K562 (cell line): ENCODE measurements around the gene DOLK. TPM values are rescaled to one million over a fixed set of nuclear protein-coding genes. Genes with fewer than 3 reads are reported as not detected.
A peak's percentile ranks its signal among the peaks of the same experiment; 100 is the strongest.

Experiments
- ATAC-seq: fragments of 200-7000 bp; cut with Tn5 transposase; 3 replicates; pipeline ENCODE4 v1.9.1; 2020; ENCODE audit warnings: moderate library complexity
- BruUV-seq: library from RNA; stranded (reverse); fragments of 400-500 nt; replicated peaks from 2 replicates; lab custom pipeline; 2021; lab: Mats Ljungman, UMichigan
- CTCF ChIA-PET: fragments of 300-600 bp; formaldehyde crosslinking; extraction: SDS; loops from one replicate; lab custom pipeline; 2021; ENCODE audit warnings: low intra/inter-chr PET ratio; lab: Yijun Ruan, JAX
- POLR2A ChIA-PET: fragments of 300-600, 350-650 bp; sonication (Branson Sonifier 250); formaldehyde crosslinking; extraction: SDS; loops from one replicate; lab custom pipeline; 2021; ENCODE audit warnings: antibody characterized with exemption, inconsistent platforms; lab: Yijun Ruan, JAX
- DNase-seq, 4 experiments: peaks; one replicate each; pipeline versions ENCODE4 v3.0.0 to v3.0.0-alpha.2; 2011 to 2018; ENCODE audit warnings: low spot score in 3 of 4, mixed read lengths in 3 of 4; ENCODE audit errors: extremely low read depth in 1 of 4
- FAIRE-seq: peaks from 2 replicates; lab custom pipeline; 2011; peaks lifted over from hg19 to GRCh38; lab: Jason Lieb, UNC
- H2AFZ ChIP-seq: 2 replicates; pipeline ENCODE4 v1.6.0; 2011; ENCODE audit warnings: low read depth, low read length, control low read depth, inconsistent platforms
- H3K27ac ChIP-seq: fragments of 200-600 bp; 3 replicates; pipeline ENCODE4 v1.8.0; 2011; ENCODE audit warnings: low read depth, mild to moderate bottlenecking, control low read depth, inconsistent platforms, low read length, moderate library complexity, mixed read lengths; ENCODE audit errors: extremely low read depth
- H3K27me3 ChIP-seq, 2 experiments: fragments of 300-600 bp in 1 of 2; 2 replicates in 1 of 2; 3 replicates in 1 of 2; pipeline versions ENCODE4 v1.6.0 to v1.8.0; 2011; ENCODE audit warnings: inconsistent platforms in 2 of 2, low read length in 2 of 2, mild to moderate bottlenecking in 1 of 2, mixed read lengths in 1 of 2, moderate library complexity in 1 of 2; ENCODE audit not compliant: control insufficient read depth in 2 of 2, insufficient read depth in 2 of 2
- H3K36me3 ChIP-seq: fragments of 300-600 bp; 3 replicates; pipeline ENCODE4 v1.8.0; 2011; ENCODE audit warnings: mild to moderate bottlenecking, low read length, inconsistent platforms; ENCODE audit not compliant: control insufficient read depth, insufficient read depth
- H3K4me1 ChIP-seq, 2 experiments: fragments of 200-600 bp in 1 of 2; replicated peaks in 1 of 2; 2 replicates in 1 of 2; 3 replicates in 1 of 2; pipeline versions ENCODE4 v1.5.1 to v1.8.0; 2011; ENCODE audit warnings: inconsistent platforms in 2 of 2, low read length in 2 of 2, mild to moderate bottlenecking in 1 of 2, mixed read lengths in 1 of 2, moderate library complexity in 1 of 2; ENCODE audit not compliant: control insufficient read depth in 2 of 2, insufficient read depth in 2 of 2
- H3K4me2 ChIP-seq: 2 replicates; pipeline ENCODE4 v1.6.1; 2011; ENCODE audit warnings: low read length, control low read depth, inconsistent platforms, mixed read lengths; ENCODE audit not compliant: insufficient read depth
- H3K4me3 ChIP-seq: fragments of 200-600 bp; sonication (generic), shearing (Covaris generic); 2 replicates; pipeline ENCODE4 v1.5.1; 2016; ENCODE audit warnings: control low read depth, inconsistent platforms
- H3K79me2 ChIP-seq: fragments of 200-600 bp; 3 replicates; pipeline ENCODE4 v1.8.0; 2011; ENCODE audit warnings: low read length, inconsistent platforms; ENCODE audit not compliant: control insufficient read depth, insufficient read depth
- H3K9ac ChIP-seq, 2 experiments: 2 replicates each; pipeline versions ENCODE4 v1.6.0 to v1.6.1; 2011; ENCODE audit warnings: low read depth in 2 of 2, low read length in 2 of 2, control low read depth in 1 of 2, inconsistent platforms in 1 of 2, mild to moderate bottlenecking in 1 of 2, mixed read lengths in 1 of 2; ENCODE audit not compliant: insufficient read depth in 1 of 2
- H3K9me1 ChIP-seq: one replicate; pipeline ENCODE4 v1.6.0; 2011; ENCODE audit warnings: inconsistent platforms, mild to moderate bottlenecking, low read length, moderate library complexity; ENCODE audit not compliant: control insufficient read depth, insufficient read depth
- H3K9me3 ChIP-seq: replicated peaks from 2 replicates; pipeline ENCODE4 v1.5.1; 2011; ENCODE audit warnings: low read depth, low read length, inconsistent platforms; ENCODE audit not compliant: control insufficient read depth, insufficient read depth
- H4K20me1 ChIP-seq: replicated peaks from 2 replicates; pipeline ENCODE4 v1.6.1; 2011; ENCODE audit warnings: low read length, inconsistent platforms, mixed read lengths; ENCODE audit not compliant: control insufficient read depth, insufficient read depth
- FOXK1 ChIP-seq: sonication (generic); formaldehyde crosslinking; IDR thresholded peaks from 2 replicates; pipeline ENCODE4 v1.8.0; 2022; ENCODE audit warnings: missing genetic modification reagents, mild to moderate bottlenecking, borderline replicate concordance
- SFPQ ChIP-seq: fragments of 200-400 bp; formaldehyde crosslinking; IDR thresholded peaks from 2 replicates; pipeline ENCODE4 v1.6.1; 2017; ENCODE audit warnings: mild to moderate bottlenecking, low read depth, low read length, moderate library complexity
- SOX6 ChIP-seq: fragments of 450-650 bp; IDR thresholded peaks from 2 replicates; pipeline ENCODE4 v1.6.1; 2014; ENCODE audit warnings: mild to moderate bottlenecking
- SREBF2 ChIP-seq: sonication (generic); formaldehyde crosslinking; IDR thresholded peaks from 2 replicates; pipeline ENCODE4 v1.4.0; 2020; ENCODE audit warnings: mild to moderate bottlenecking, missing genetic modification reagents
- ZNF121 ChIP-seq: sonication (generic); formaldehyde crosslinking; conservative IDR thresholded peaks from 2 replicates; pipeline ENCODE4 v1.8.0; 2022; ENCODE audit warnings: missing genetic modification reagents
- ZNF75A ChIP-seq: fragments of 450-650 bp; formaldehyde crosslinking; IDR thresholded peaks from 2 replicates; pipeline ENCODE4 v1.4.0; 2020; ENCODE audit warnings: mild to moderate bottlenecking
- WGBS: fragments of 100-300 bp; shearing (Covaris generic); methylation state at CpG from one replicate; pipeline ENCODE4 v1.1.6; 2016; ENCODE audit warnings: low coverage, mixed read lengths; ENCODE audit not compliant: insufficient coverage; ENCODE audit errors: missing lambda C conversion rate; 5-methylcytosine and 5-hydroxymethylcytosine counted together
- in situ Hi-C: fragments of 300-500 bp; cut with MboI; formaldehyde crosslinking; loops from 4 replicates; pipeline ENCODE4 v1.15.0; 2018; ENCODE audit warnings: inconsistent platforms, mixed read lengths
- intact Hi-C: fragments of 100-400 bp; cut with micrococcal nuclease; formaldehyde crosslinking; loops from 2 replicates; pipeline ENCODE4 v1.14.2; 2022
- polyA plus RNA-seq, 8 experiments: library from polyadenylated mRNA; depleted of rRNA in 4 of 8; stranded (reverse) in 5 of 8; unstranded in 3 of 8; fragments of >200 nt; fragmentation: Nextera tagmentation in 2 of 8; fragmentation: Illumina TruSeq in 1 of 8; extraction: Ambion mirVana in 2 of 8; extraction: Trizol in 1 of 8; gene quantifications; 2 replicates each; pipeline versions ENCODE4 v1.2.1 to v1.2.3, GENCODE V29; 2011 to 2014; ENCODE audit warnings: inconsistent platforms in 1 of 8, missing spikeins in 1 of 8
- total RNA-seq, 7 experiments: library from RNA; depleted of rRNA in 6 of 7; stranded (reverse); fragments of >200 nt in 6 of 7; fragmentation: Illumina TruSeq in 2 of 7; extraction: Trizol in 2 of 7; gene quantifications; 2 replicates each; pipeline versions ENCODE4 v1.2.1 to v1.2.3, GENCODE V29; 2011 to 2021; ENCODE audit warnings: low replicate concordance in 1 of 7
- TF ChIP-seq, protein P1 (sequence below): fragments of 200-800 bp; sonication (Bioruptor generic); IDR thresholded peaks from 2 replicates; pipeline ENCODE4 v1.6.1; 2016; ENCODE audit warnings: missing genetic modification characterization, missing compliant biosample characterization

DOLK gene
- total and polyA plus RNA-seq, 9 of the 15 experiments (the other 6 are each of a cell fraction or from before 2014, with no cell fraction given) = 2.6 to 14.2 (median 11.7) TPM

DNA sequence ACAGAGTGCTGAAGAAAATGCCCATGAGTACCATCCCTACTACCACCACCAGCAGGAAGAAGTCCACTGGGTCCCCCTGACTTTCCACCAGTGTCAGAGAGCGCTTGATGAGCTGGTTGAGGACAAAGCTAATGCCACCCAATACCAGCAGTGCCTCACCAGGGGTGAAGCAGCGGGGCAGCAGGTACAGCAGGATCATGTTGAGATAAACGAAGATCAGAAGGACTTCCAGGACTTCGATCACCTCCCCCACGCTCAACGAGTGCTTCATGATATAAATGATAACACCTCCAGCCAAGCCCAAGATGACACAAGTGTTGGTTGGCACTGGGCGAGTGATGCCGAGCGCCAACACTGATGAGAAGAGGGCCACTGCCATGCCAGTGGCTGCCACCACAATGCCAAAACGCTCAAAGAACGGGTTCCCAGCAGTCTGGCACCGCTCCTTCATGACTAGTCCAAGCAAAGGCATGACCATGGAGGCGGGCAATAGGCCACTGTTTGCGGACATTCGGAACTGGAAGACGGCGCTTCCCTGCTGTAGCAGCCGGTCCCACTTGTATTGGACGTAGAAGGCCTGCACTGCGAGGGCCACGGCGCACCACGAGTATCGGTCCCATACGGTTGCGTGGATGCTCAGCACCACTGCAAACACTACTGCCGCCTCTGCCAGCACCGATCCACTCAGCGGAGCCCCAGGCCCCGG is 679 bp downstream of the DOLK start:
- ATAC-seq (peak; percentile 42), FAIRE-seq (no peak), DNase-seq (peak in 2 of 4 experiments; percentile 32 to 52)
- ChIA-PET POLR2A (no interaction called here), CTCF (no interaction called here)
- H3K9ac ChIP-seq = peak overlapping the region; percentile 92 to 94
- 8% methylated on average over 30 of the region's 30 CpGs for WGBS
- H3K4me3 ChIP-seq = peak overlapping the region; percentile 78
- H3K4me1 ChIP-seq = peaks cover 25 to 42% of the 10 kb centered on the region in 2 experiments
- TSS peak; percentile 83 for BruUV-seq
- H3K9me1 ChIP-seq = no peaks in the 10 kb centered on the region
- in situ Hi-C loops = no loop called here
- H4K20me1 ChIP-seq = no peaks in the 10 kb centered on the region
- H3K79me2 ChIP-seq = peaks cover 55% of the 10 kb centered on the region
- H3K4me2 ChIP-seq = peak overlapping the region; percentile 97
- no peaks in the 10 kb centered on the region for H3K9me3 ChIP-seq
- H3K36me3 ChIP-seq = peaks cover 42% of the 10 kb centered on the region
- H3K27ac ChIP-seq = peak overlapping the region; percentile 90
- H3K27me3 ChIP-seq = no peaks in the 10 kb centered on the region
- TF ChIP-seq SOX6 = no peak
- TF ChIP-seq ZNF121 (CRISPR knock-in tag) = peak; percentile 28; the same call in 1 of the 2 replicates
- TF ChIP-seq SFPQ = no peak
- TF ChIP-seq, protein P1, sequence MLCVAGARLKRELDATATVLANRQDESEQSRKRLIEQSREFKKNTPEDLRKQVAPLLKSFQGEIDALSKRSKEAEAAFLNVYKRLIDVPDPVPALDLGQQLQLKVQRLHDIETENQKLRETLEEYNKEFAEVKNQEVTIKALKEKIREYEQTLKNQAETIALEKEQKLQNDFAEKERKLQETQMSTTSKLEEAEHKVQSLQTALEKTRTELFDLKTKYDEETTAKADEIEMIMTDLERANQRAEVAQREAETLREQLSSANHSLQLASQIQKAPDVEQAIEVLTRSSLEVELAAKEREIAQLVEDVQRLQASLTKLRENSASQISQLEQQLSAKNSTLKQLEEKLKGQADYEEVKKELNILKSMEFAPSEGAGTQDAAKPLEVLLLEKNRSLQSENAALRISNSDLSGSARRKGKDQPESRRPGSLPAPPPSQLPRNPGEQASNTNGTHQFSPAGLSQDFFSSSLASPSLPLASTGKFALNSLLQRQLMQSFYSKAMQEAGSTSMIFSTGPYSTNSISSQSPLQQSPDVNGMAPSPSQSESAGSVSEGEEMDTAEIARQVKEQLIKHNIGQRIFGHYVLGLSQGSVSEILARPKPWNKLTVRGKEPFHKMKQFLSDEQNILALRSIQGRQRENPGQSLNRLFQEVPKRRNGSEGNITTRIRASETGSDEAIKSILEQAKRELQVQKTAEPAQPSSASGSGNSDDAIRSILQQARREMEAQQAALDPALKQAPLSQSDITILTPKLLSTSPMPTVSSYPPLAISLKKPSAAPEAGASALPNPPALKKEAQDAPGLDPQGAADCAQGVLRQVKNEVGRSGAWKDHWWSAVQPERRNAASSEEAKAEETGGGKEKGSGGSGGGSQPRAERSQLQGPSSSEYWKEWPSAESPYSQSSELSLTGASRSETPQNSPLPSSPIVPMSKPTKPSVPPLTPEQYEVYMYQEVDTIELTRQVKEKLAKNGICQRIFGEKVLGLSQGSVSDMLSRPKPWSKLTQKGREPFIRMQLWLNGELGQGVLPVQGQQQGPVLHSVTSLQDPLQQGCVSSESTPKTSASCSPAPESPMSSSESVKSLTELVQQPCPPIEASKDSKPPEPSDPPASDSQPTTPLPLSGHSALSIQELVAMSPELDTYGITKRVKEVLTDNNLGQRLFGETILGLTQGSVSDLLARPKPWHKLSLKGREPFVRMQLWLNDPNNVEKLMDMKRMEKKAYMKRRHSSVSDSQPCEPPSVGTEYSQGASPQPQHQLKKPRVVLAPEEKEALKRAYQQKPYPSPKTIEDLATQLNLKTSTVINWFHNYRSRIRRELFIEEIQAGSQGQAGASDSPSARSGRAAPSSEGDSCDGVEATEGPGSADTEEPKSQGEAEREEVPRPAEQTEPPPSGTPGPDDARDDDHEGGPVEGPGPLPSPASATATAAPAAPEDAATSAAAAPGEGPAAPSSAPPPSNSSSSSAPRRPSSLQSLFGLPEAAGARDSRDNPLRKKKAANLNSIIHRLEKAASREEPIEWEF (CRISPR knock-in tag) = no peak
- 0 out of 2 replicates have a peak, but pooled peaks have one; percentile 25 for TF ChIP-seq SREBF2 (CRISPR knock-in tag)
- peak; percentile 48; the same call in 1 of the 2 replicates for TF ChIP-seq FOXK1 (CRISPR knock-in tag)
- no peak for TF ChIP-seq ZNF75A
- intact Hi-C loops = no loop called here
- H2AFZ ChIP-seq = peak overlapping the region; percentile 89
